ENCODE data around the gene STK32B. TPM values are rescaled to one million over a fixed set of nuclear protein-coding genes. Genes with fewer than 3 reads are reported as not detected.

Gene STK32B
- total and polyA plus RNA-seq, 2 experiments from 2014 or later: 0.71 to 2.3 TPM

DNA sequence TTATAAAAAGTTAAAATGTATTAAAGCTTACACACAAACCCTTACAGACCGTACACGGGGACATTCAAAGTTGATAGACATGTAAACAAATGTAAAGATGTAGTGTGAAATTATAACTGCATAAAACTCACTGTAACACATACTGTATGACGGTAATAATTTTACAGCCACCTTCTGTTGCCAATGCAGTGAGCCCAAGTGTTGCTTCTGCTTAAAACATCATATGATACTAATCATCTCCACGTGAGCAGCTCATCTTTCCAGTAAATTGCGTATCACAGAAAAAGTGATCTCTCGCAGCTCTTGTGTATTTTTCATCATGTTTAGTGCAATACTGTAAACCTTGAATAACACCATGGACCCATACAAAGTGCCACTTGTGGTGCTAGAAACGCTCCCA lies 233.2 kb downstream of the STK32B start:
- H3K27me3 ChIP-seq (ENCODE audit: insufficient read depth): no peaks in the 10 kb centered on the region
- Mint-ChIP-seq H3K27ac (no peak overlapping the region), H3K9me3 (no peaks in the 10 kb centered on the region), H3K4me1 (no peaks in the 10 kb centered on the region), H3K27me3 (ENCODE audit: insufficient read depth, low read depth, poor library complexity) (peaks cover 4% of the 10 kb centered on the region), H3K4me3 (no peak overlapping the region), H3K36me3 (ENCODE audit: low read depth) (no peaks in the 10 kb centered on the region)
- H3K4me3 ChIP-seq: no peak overlapping the region
- no peak for ATAC-seq
- no peaks in the 10 kb centered on the region for H3K79me2 ChIP-seq (replicated peaks; ENCODE audit: insufficient read depth)
- no peaks in the 10 kb centered on the region for H3K9me2 ChIP-seq (ENCODE audit: insufficient read depth)
- H3K4me2 ChIP-seq: no peak overlapping the region
- DNase-seq (ENCODE audit: low spot score): no peak
- H3F3A ChIP-seq (replicated peaks; ENCODE audit: low read depth): no peaks in the 10 kb centered on the region
- no peaks in the 10 kb centered on the region for H3K36me3 ChIP-seq (ENCODE audit: insufficient read depth)
- H3K4me1 ChIP-seq (ENCODE audit: insufficient read depth): no peaks in the 10 kb centered on the region
- TF ChIP-seq JUNB (IDR thresholded peaks at IDR 0.05; ENCODE audit: unreplicated experiment): no peak
- no peak for TF ChIP-seq NANOG (IDR thresholded peaks at IDR 0.05; ENCODE audit: borderline replicate concordance)
- no peak for TF ChIP-seq POLR2AphosphoS5 (IDR thresholded peaks at IDR 0.05; ENCODE audit: low read depth)
- no peak for TF ChIP-seq EZH2phosphoT487 (IDR thresholded peaks at IDR 0.05; ENCODE audit: unreplicated experiment)
- TF ChIP-seq, protein P1, sequence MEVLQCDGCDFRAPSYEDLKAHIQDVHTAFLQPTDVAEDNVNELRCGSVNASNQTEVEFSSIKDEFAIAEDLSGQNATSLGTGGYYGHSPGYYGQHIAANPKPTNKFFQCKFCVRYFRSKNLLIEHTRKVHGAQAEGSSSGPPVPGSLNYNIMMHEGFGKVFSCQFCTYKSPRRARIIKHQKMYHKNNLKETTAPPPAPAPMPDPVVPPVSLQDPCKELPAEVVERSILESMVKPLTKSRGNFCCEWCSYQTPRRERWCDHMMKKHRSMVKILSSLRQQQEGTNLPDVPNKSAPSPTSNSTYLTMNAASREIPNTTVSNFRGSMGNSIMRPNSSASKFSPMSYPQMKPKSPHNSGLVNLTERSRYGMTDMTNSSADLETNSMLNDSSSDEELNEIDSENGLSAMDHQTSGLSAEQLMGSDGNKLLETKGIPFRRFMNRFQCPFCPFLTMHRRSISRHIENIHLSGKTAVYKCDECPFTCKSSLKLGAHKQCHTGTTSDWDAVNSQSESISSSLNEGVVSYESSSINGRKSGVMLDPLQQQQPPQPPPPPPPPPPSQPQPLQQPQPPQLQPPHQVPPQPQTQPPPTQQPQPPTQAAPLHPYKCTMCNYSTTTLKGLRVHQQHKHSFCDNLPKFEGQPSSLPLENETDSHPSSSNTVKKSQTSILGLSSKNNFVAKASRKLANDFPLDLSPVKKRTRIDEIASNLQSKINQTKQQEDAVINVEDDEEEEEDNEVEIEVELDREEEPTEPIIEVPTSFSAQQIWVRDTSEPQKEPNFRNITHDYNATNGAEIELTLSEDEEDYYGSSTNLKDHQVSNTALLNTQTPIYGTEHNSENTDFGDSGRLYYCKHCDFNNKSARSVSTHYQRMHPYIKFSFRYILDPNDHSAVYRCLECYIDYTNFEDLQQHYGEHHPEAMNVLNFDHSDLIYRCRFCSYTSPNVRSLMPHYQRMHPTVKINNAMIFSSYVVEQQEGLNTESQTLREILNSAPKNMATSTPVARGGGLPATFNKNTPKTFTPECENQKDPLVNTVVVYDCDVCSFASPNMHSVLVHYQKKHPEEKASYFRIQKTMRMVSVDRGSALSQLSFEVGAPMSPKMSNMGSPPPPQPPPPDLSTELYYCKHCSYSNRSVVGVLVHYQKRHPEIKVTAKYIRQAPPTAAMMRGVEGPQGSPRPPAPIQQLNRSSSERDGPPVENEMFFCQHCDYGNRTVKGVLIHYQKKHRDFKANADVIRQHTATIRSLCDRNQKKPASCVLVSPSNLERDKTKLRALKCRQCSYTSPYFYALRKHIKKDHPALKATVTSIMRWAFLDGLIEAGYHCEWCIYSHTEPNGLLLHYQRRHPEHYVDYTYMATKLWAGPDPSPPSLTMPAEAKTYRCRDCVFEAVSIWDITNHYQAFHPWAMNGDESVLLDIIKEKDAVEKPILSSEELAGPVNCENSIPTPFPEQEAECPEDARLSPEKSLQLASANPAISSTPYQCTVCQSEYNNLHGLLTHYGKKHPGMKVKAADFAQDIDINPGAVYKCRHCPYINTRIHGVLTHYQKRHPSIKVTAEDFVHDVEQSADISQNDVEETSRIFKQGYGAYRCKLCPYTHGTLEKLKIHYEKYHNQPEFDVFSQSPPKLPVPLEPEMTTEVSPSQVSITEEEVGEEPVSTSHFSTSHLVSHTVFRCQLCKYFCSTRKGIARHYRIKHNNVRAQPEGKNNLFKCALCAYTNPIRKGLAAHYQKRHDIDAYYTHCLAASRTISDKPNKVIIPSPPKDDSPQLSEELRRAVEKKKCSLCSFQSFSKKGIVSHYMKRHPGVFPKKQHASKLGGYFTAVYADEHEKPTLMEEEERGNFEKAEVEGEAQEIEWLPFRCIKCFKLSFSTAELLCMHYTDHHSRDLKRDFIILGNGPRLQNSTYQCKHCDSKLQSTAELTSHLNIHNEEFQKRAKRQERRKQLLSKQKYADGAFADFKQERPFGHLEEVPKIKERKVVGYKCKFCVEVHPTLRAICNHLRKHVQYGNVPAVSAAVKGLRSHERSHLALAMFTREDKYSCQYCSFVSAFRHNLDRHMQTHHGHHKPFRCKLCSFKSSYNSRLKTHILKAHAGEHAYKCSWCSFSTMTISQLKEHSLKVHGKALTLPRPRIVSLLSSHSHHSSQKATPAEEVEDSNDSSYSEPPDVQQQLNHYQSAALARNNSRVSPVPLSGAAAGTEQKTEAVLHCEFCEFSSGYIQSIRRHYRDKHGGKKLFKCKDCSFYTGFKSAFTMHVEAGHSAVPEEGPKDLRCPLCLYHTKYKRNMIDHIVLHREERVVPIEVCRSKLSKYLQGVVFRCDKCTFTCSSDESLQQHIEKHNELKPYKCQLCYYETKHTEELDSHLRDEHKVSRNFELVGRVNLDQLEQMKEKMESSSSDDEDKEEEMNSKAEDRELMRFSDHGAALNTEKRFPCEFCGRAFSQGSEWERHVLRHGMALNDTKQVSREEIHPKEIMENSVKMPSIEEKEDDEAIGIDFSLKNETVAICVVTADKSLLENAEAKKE (CRISPR knock-in tag; IDR thresholded peaks at IDR 0.05): no peak
- no peak for TF ChIP-seq ZNF331 (CRISPR knock-in tag; IDR thresholded peaks at IDR 0.05; ENCODE audit: low read depth)
- TF ChIP-seq STAT1 (IDR thresholded peaks at IDR 0.05; ENCODE audit: unreplicated experiment): no peak
- no peak for TF ChIP-seq EZH2 (IDR thresholded peaks at IDR 0.05; ENCODE audit: low read depth, unreplicated experiment)
- no peak for TF ChIP-seq ZNF114 (CRISPR knock-in tag; IDR thresholded peaks at IDR 0.05)
- no peak for TF ChIP-seq CTCF (conservative IDR thresholded peaks at IDR 0.05; ENCODE audit: low read depth in 2 of 2)
- TF ChIP-seq, protein P2, sequence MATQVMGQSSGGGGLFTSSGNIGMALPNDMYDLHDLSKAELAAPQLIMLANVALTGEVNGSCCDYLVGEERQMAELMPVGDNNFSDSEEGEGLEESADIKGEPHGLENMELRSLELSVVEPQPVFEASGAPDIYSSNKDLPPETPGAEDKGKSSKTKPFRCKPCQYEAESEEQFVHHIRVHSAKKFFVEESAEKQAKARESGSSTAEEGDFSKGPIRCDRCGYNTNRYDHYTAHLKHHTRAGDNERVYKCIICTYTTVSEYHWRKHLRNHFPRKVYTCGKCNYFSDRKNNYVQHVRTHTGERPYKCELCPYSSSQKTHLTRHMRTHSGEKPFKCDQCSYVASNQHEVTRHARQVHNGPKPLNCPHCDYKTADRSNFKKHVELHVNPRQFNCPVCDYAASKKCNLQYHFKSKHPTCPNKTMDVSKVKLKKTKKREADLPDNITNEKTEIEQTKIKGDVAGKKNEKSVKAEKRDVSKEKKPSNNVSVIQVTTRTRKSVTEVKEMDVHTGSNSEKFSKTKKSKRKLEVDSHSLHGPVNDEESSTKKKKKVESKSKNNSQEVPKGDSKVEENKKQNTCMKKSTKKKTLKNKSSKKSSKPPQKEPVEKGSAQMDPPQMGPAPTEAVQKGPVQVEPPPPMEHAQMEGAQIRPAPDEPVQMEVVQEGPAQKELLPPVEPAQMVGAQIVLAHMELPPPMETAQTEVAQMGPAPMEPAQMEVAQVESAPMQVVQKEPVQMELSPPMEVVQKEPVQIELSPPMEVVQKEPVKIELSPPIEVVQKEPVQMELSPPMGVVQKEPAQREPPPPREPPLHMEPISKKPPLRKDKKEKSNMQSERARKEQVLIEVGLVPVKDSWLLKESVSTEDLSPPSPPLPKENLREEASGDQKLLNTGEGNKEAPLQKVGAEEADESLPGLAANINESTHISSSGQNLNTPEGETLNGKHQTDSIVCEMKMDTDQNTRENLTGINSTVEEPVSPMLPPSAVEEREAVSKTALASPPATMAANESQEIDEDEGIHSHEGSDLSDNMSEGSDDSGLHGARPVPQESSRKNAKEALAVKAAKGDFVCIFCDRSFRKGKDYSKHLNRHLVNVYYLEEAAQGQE (IDR thresholded peaks at IDR 0.05; ENCODE audit: unreplicated experiment): no peak
- TF ChIP-seq, protein P3, sequence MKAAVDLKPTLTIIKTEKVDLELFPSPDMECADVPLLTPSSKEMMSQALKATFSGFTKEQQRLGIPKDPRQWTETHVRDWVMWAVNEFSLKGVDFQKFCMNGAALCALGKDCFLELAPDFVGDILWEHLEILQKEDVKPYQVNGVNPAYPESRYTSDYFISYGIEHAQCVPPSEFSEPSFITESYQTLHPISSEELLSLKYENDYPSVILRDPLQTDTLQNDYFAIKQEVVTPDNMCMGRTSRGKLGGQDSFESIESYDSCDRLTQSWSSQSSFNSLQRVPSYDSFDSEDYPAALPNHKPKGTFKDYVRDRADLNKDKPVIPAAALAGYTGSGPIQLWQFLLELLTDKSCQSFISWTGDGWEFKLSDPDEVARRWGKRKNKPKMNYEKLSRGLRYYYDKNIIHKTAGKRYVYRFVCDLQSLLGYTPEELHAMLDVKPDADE (IDR thresholded peaks at IDR 0.05): no peak
- no peak for TF ChIP-seq CREB1 (CRISPR knock-in tag; IDR thresholded peaks at IDR 0.05; ENCODE audit: low read depth)
- no peak overlapping the region for H3K27ac ChIP-seq (ENCODE audit: low read depth)
- no peaks in the 10 kb centered on the region for H4K20me1 ChIP-seq (replicated peaks; ENCODE audit: insufficient read depth)
- no peak overlapping the region for H2AFZ ChIP-seq
